OCI-LY7 (cell line): ENCODE results near the gene GLIS1. TPM values are rescaled to one million over a fixed set of nuclear protein-coding genes. Genes with fewer than 3 reads are reported as not detected.

Source experiments
- BruUV-seq: library from RNA; stranded (reverse); fragments of 400-500 nt; replicated peaks from 2 replicates; lab custom pipeline; 2021; lab: Mats Ljungman, UMichigan
- CTCF ChIA-PET: fragments of 300-600 bp; sonication (Branson Sonifier 250); formaldehyde crosslinking; loops from one replicate; lab custom pipeline; 2022; ENCODE audit warnings: antibody characterized with exemption; ENCODE audit not compliant: unreplicated experiment; lab: Charles Lee
- POLR2A ChIA-PET: fragments of 300-600 bp; sonication (Branson Sonifier 250); formaldehyde crosslinking; loops from one replicate; lab custom pipeline; 2022; ENCODE audit warnings: antibody characterized with exemption; lab: Charles Lee
- DNase-seq: peaks from one replicate; pipeline ENCODE4 v3.0.0-alpha.2; 2015; ENCODE audit warnings: low spot score
- H2AFZ ChIP-seq: fragments of 200-600 bp; sonication (generic), shearing (Covaris generic); 2 replicates; pipeline ENCODE4 v1.6.1; 2014; ENCODE audit warnings: mild to moderate bottlenecking, antibody characterized with exemption, low read length, moderate library complexity
- H3K27ac ChIP-seq: fragments of 200-600 bp; sonication (generic); 2 replicates; pipeline ENCODE4 v1.5.1; 2014; ENCODE audit warnings: mixed run types, low read depth, mild to moderate bottlenecking, moderate library complexity, low read length, inconsistent platforms; ENCODE audit not compliant: poor library complexity, severe bottlenecking
- H3K36me3 ChIP-seq: fragments of 200-600 bp; sonication (generic); 2 replicates; pipeline ENCODE4 v1.6.1; 2014; ENCODE audit warnings: mild to moderate bottlenecking, antibody characterized with exemption, low read length, moderate library complexity, mixed read lengths; ENCODE audit not compliant: insufficient read depth
- H3K4me1 ChIP-seq: fragments of 200-600 bp; sonication (generic); 2 replicates; pipeline ENCODE4 v1.5.1; 2014; ENCODE audit warnings: mild to moderate bottlenecking, low read length; ENCODE audit not compliant: insufficient read depth, poor library complexity, severe bottlenecking
- H3K4me2 ChIP-seq: fragments of 200-600 bp; sonication (generic); 2 replicates; pipeline ENCODE4 v1.6.1; 2014; ENCODE audit warnings: mild to moderate bottlenecking, low read length
- H3K4me3 ChIP-seq: fragments of 200-600 bp; sonication (generic); 2 replicates; pipeline ENCODE4 v1.5.1; 2014; ENCODE audit warnings: mild to moderate bottlenecking, low read depth, low read length; ENCODE audit not compliant: poor library complexity, severe bottlenecking
- H3K79me2 ChIP-seq: fragments of 200-600 bp; sonication (generic); 2 replicates; pipeline ENCODE4 v1.6.1; 2016; ENCODE audit warnings: low read depth, mild to moderate bottlenecking, low read length, moderate library complexity, mixed read lengths; ENCODE audit not compliant: insufficient read depth
- H3K9me2 ChIP-seq: fragments of 200-600 bp; sonication (generic); 2 replicates; pipeline ENCODE4 v1.6.1; 2016; ENCODE audit warnings: mild to moderate bottlenecking, low read length, mixed read lengths; ENCODE audit not compliant: insufficient read depth
- H3K9me3 ChIP-seq: fragments of 200-600 bp; sonication (generic); 2 replicates; pipeline ENCODE4 v1.6.1; 2014; ENCODE audit warnings: mild to moderate bottlenecking, mixed run types, low read length, mixed read lengths
- H4K20me1 ChIP-seq: fragments of 200-600 bp; sonication (generic); 2 replicates; pipeline ENCODE4 v1.6.1; 2014; ENCODE audit warnings: mild to moderate bottlenecking, antibody characterized with exemption, low read length, moderate library complexity, mixed read lengths; ENCODE audit not compliant: insufficient read depth
- EZH2phosphoT487 ChIP-seq: fragments of 200-600 bp; sonication (generic); IDR thresholded peaks from 2 replicates; pipeline ENCODE4 v1.6.1; 2018; ENCODE audit warnings: low read depth, borderline replicate concordance, mild to moderate bottlenecking, mixed run types, antibody characterized with exemption, low read length, moderate library complexity, mixed read lengths
- intact Hi-C: fragments of 100-400 bp; cut with micrococcal nuclease; formaldehyde crosslinking; loops from one replicate; pipeline ENCODE4 v1.10.0; 2022; ENCODE audit not compliant: unreplicated experiment
- total RNA-seq, 2 experiments: library from RNA; depleted of rRNA in 1 of 2; stranded (reverse); fragments of >200 nt in 1 of 2; shearing (Covaris generic) in 1 of 2; gene quantifications; 2 replicates each; pipeline ENCODE4 v1.2.3, GENCODE V29; 2014 to 2022
- TF ChIP-seq, protein P1 (sequence below): fragments of 200-600 bp; sonication (generic); conservative IDR thresholded peaks from 2 replicates; pipeline ENCODE4 v1.5.1; 2014; ENCODE audit warnings: mild to moderate bottlenecking, antibody characterized with exemption, low read length, moderate library complexity, mixed read lengths

Gene GLIS1
- total RNA-seq, 2 experiments from 2014 or later: not detected

DNA sequence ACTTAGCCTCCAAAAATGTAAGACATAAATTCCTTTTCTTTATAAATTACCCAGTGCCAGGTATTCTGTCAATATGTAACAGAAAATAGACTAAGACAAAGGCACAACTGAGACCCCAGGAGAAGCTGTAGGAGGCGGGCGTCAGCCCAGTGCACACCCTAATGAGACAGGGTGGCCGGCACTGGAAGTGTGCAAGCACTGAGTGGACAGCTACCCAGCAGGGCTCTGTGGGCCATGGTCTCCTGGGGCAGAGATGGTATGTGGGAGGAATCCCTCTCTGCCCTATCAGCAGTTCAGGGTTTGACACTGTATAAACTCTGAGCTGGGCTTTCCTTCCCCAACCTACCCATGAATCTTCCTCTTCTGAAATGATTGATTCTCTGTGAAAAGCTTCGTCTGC lies 139.5 kb downstream of the GLIS1 start:
- ChIA-PET POLR2A (no interaction called here), CTCF (no interaction called here)
- Histone ChIP-seq H3K4me2 (no peak overlapping the region), H2AFZ (no peak overlapping the region), H3K79me2 (no peaks in the 10 kb centered on the region), H3K4me1 (no peaks in the 10 kb centered on the region), H3K27ac (no peak overlapping the region), H3K9me3 (no peaks in the 10 kb centered on the region), H4K20me1 (no peaks in the 10 kb centered on the region), H3K4me3 (no peak overlapping the region), H3K36me3 (no peaks in the 10 kb centered on the region), H3K9me2 (no peaks in the 10 kb centered on the region)
- TF ChIP-seq, protein P1, sequence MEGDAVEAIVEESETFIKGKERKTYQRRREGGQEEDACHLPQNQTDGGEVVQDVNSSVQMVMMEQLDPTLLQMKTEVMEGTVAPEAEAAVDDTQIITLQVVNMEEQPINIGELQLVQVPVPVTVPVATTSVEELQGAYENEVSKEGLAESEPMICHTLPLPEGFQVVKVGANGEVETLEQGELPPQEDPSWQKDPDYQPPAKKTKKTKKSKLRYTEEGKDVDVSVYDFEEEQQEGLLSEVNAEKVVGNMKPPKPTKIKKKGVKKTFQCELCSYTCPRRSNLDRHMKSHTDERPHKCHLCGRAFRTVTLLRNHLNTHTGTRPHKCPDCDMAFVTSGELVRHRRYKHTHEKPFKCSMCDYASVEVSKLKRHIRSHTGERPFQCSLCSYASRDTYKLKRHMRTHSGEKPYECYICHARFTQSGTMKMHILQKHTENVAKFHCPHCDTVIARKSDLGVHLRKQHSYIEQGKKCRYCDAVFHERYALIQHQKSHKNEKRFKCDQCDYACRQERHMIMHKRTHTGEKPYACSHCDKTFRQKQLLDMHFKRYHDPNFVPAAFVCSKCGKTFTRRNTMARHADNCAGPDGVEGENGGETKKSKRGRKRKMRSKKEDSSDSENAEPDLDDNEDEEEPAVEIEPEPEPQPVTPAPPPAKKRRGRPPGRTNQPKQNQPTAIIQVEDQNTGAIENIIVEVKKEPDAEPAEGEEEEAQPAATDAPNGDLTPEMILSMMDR: no peak
- no peak for TF ChIP-seq EZH2phosphoT487
- intact Hi-C loops: no loop called here
- DNase-seq: no peak
- BruUV-seq: no TSS peak

DNA sequence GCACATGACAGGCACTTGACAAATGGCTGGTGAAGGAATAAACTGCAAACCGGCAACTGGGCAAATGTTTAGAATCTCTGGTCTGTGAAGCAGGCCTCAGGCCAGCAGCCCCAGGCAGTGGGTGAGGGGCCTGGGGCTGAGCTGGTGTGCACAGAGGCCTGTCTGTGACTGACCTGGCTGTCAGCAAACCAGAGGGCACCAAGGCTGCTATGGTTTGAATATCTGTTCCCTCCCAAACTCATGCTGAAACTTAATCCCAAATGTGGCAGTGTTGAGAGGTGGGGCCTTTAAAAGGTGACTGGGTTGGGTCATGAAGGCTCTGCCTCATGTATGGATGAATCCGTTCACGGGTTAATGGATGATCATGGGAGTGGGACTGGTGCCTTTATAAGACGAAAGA lies 140.0 kb downstream of the GLIS1 start:
- POLR2A ChIA-PET: no interaction called here
- intact Hi-C loops: no loop called here

DNA sequence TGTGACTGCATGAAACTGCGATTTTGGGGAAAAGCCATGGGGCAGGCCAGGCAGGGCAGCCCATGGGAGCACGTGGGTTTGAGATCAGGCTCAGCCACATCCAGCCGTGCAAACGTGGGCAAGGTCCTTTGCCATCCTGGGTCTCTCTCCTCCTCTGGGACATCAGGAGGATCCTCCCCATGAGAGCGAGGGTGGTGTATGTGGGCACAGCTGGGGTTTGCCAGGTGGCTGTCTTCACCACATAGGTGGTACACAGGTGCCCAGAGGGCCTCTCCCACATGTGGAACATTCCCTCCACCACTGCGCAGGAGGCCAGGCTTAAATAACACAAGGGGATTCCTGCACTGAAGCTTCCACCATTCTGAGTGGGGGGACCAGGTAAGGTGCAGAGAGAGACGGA lies 143.1 kb downstream of the GLIS1 start:
- intact Hi-C loops: no loop called here
- POLR2A ChIA-PET: no interaction called here
- Histone ChIP-seq H3K9me2 (no peaks in the 10 kb centered on the region), H3K9me3 (no peaks in the 10 kb centered on the region), H3K4me3 (no peak overlapping the region), H4K20me1 (no peaks in the 10 kb centered on the region), H3K36me3 (no peaks in the 10 kb centered on the region), H3K79me2 (no peaks in the 10 kb centered on the region), H3K27ac (no peak overlapping the region), H3K4me1 (no peaks in the 10 kb centered on the region), H2AFZ (no peak overlapping the region), H3K4me2 (no peak overlapping the region)
- no peak for DNase-seq
- TF ChIP-seq, protein P1: no peak
- no peak for TF ChIP-seq EZH2phosphoT487
- CTCF ChIA-PET: no interaction called here
- BruUV-seq: no TSS peak

More for the DNA sequence above, 140.0 kb downstream of the GLIS1 start:
- Histone ChIP-seq H3K27ac (no peak overlapping the region), H3K9me3 (no peaks in the 10 kb centered on the region), H3K36me3 (no peaks in the 10 kb centered on the region), H3K79me2 (no peaks in the 10 kb centered on the region), H3K4me2 (no peak overlapping the region), H4K20me1 (no peaks in the 10 kb centered on the region), H2AFZ (no peak overlapping the region), H3K4me1 (no peaks in the 10 kb centered on the region), H3K9me2 (no peaks in the 10 kb centered on the region), H3K4me3 (no peak overlapping the region)
- BruUV-seq: no TSS peak
- no peak for DNase-seq
- no peak for TF ChIP-seq EZH2phosphoT487
- TF ChIP-seq, protein P1: no peak
- CTCF ChIA-PET: no interaction called here
